Stimulated activated naive CD8-positive, alpha-beta T cell treated with anti-CD3 and anti-CD28 coated beads, Interleukin-15, Interleukin-2, amounts not matched to agents 100 ng/mL and 50 ng/mL, for 24 hours (primary cell): ENCODE results near the gene ACADS.
A peak's percentile ranks its signal among the peaks of the same experiment; 100 is the strongest.

Experiments used
- H3K27ac Mint-ChIP-seq: one replicate; pipeline ENCODE4 v1.8.0; 2021; ENCODE audit warnings: mild to moderate bottlenecking, mixed read lengths
- H3K27me3 Mint-ChIP-seq: one replicate; pipeline ENCODE4 v1.8.0; 2021; ENCODE audit warnings: mixed read lengths
- H3K36me3 Mint-ChIP-seq: one replicate; pipeline ENCODE4 v1.8.0; 2021; ENCODE audit warnings: low read depth, mixed read lengths
- H3K4me1 Mint-ChIP-seq: one replicate; pipeline ENCODE4 v1.8.0; 2021; ENCODE audit warnings: low read depth, mixed read lengths
- H3K4me3 Mint-ChIP-seq: one replicate; pipeline ENCODE4 v1.8.0; 2021; ENCODE audit warnings: mild to moderate bottlenecking, mixed read lengths
- H3K9me3 Mint-ChIP-seq: one replicate; pipeline ENCODE4 v1.8.0; 2021; ENCODE audit warnings: mixed read lengths

ACADS gene

GRCh38 chr12:120725659-120726509 lies at the start of gene ACADS:
Gene ACADS (plus strand): TSS chr12:120725826. CDS start chr12:120725886, 60 bp downstream.
- Mint-ChIP-seq H3K4me3 (peak within 1 kb of the TSS; percentile 88), H3K4me1 (peaks cover 16% of the 10 kb centered on the region), H3K27me3 (no peaks in the 10 kb centered on the region), H3K27ac (peak within 1 kb of the TSS; percentile 83), H3K9me3 (no peaks in the 10 kb centered on the region), H3K36me3 (peaks cover 42% of the 10 kb centered on the region)

- H3K9me3 Mint-ChIP-seq: no peaks in the 10 kb centered on the region
- no peak overlapping the region for H3K4me3 Mint-ChIP-seq
- H3K27ac Mint-ChIP-seq: peak overlapping the region; percentile 65
- peaks cover 14% of the 10 kb centered on the region for H3K4me1 Mint-ChIP-seq
- no peaks in the 10 kb centered on the region for H3K36me3 Mint-ChIP-seq
- H3K27me3 Mint-ChIP-seq: no peaks in the 10 kb centered on the region
Observed at GRCh38 chr12:120677765-120678473, 47.7 kb upstream of the ACADS start.

- H3K27ac Mint-ChIP-seq: peak overlapping the region; percentile 65
- no peak overlapping the region for H3K4me3 Mint-ChIP-seq
- no peaks in the 10 kb centered on the region for H3K9me3 Mint-ChIP-seq
- H3K4me1 Mint-ChIP-seq: peaks cover 14% of the 10 kb centered on the region
- no peaks in the 10 kb centered on the region for H3K27me3 Mint-ChIP-seq
- H3K36me3 Mint-ChIP-seq: no peaks in the 10 kb centered on the region
Observed at GRCh38 chr12:120678572-120678971, 47.1 kb upstream of the ACADS start.

GRCh38 chr12:120680165-120680738 lies 45.4 kb upstream of the ACADS start:
- Mint-ChIP-seq H3K27ac (peak overlapping the region; percentile 18), H3K36me3 (no peaks in the 10 kb centered on the region), H3K4me1 (peaks cover 25% of the 10 kb centered on the region), H3K4me3 (no peak overlapping the region), H3K27me3 (no peaks in the 10 kb centered on the region), H3K9me3 (no peaks in the 10 kb centered on the region)

- H3K27me3 Mint-ChIP-seq: no peaks in the 10 kb centered on the region
- peaks cover 33% of the 10 kb centered on the region for H3K4me1 Mint-ChIP-seq
Observed at GRCh38 chr12:120684523-120684932, 41.1 kb upstream of the ACADS start.

GRCh38 chr12:120685522-120685921 lies 40.1 kb upstream of the ACADS start:
- Mint-ChIP-seq H3K4me3 (peak overlapping the region; percentile 84), H3K27me3 (no peaks in the 10 kb centered on the region), H3K4me1 (peaks cover 43% of the 10 kb centered on the region), H3K36me3 (peaks cover 4% of the 10 kb centered on the region), H3K9me3 (no peaks in the 10 kb centered on the region), H3K27ac (peak overlapping the region; percentile 31)

More at GRCh38 chr12:120684523-120684932, 41.1 kb upstream of the ACADS start:
- Mint-ChIP-seq H3K9me3 (no peaks in the 10 kb centered on the region), H3K36me3 (peaks cover 4% of the 10 kb centered on the region), H3K27ac (peak overlapping the region; percentile 52), H3K4me3 (no peak overlapping the region)

GRCh38 chr12:120686151-120686689 lies 39.4 kb upstream of the ACADS start:
- peak overlapping the region; percentile 84 for H3K4me3 Mint-ChIP-seq
- H3K9me3 Mint-ChIP-seq: no peaks in the 10 kb centered on the region
- peaks cover 9% of the 10 kb centered on the region for H3K36me3 Mint-ChIP-seq
- H3K27ac Mint-ChIP-seq: peak overlapping the region; percentile 89
- peaks cover 48% of the 10 kb centered on the region for H3K4me1 Mint-ChIP-seq
- H3K27me3 Mint-ChIP-seq: no peaks in the 10 kb centered on the region

GRCh38 chr12:120686690-120687577 lies 38.7 kb upstream of the ACADS start, which contains the start of gene MLEC:
Gene MLEC (plus strand): TSS chr12:120687149. CDS start chr12:120687297, 148 bp downstream.
- H3K4me3 Mint-ChIP-seq: peak within 1 kb of the TSS; percentile 93
- H3K27ac Mint-ChIP-seq: peak within 1 kb of the TSS; percentile 89
- H3K4me1 Mint-ChIP-seq: peaks cover 53% of the 10 kb centered on the region
- peaks cover 13% of the 10 kb centered on the region for H3K36me3 Mint-ChIP-seq
- H3K9me3 Mint-ChIP-seq: no peaks in the 10 kb centered on the region
- H3K27me3 Mint-ChIP-seq: no peaks in the 10 kb centered on the region

GRCh38 chr12:120687578-120688289 lies 37.9 kb upstream of the ACADS start:
- Mint-ChIP-seq H3K36me3 (peaks cover 13% of the 10 kb centered on the region), H3K27ac (peak overlapping the region; percentile 74), H3K4me1 (peaks cover 60% of the 10 kb centered on the region), H3K4me3 (peak overlapping the region; percentile 93), H3K27me3 (no peaks in the 10 kb centered on the region), H3K9me3 (no peaks in the 10 kb centered on the region)

- no peaks in the 10 kb centered on the region for H3K9me3 Mint-ChIP-seq
- H3K4me1 Mint-ChIP-seq: peaks cover 60% of the 10 kb centered on the region
- H3K4me3 Mint-ChIP-seq: peak overlapping the region; percentile 93
- H3K27me3 Mint-ChIP-seq: no peaks in the 10 kb centered on the region
- H3K27ac Mint-ChIP-seq: no peak overlapping the region
- H3K36me3 Mint-ChIP-seq: peaks cover 18% of the 10 kb centered on the region
Observed at GRCh38 chr12:120688527-120689071, 37.0 kb upstream of the ACADS start.

GRCh38 chr12:120689397-120690082 lies 36.1 kb upstream of the ACADS start:
- H3K4me3 Mint-ChIP-seq: peak overlapping the region; percentile 93
- H3K4me1 Mint-ChIP-seq: peaks cover 56% of the 10 kb centered on the region
- H3K27ac Mint-ChIP-seq: no peak overlapping the region
- H3K36me3 Mint-ChIP-seq: peaks cover 27% of the 10 kb centered on the region
- H3K27me3 Mint-ChIP-seq: no peaks in the 10 kb centered on the region
- H3K9me3 Mint-ChIP-seq: no peaks in the 10 kb centered on the region

GRCh38 chr12:120690083-120690450 lies 35.6 kb upstream of the ACADS start:
- Mint-ChIP-seq H3K36me3 (peaks cover 32% of the 10 kb centered on the region), H3K27ac (no peak overlapping the region), H3K4me1 (peaks cover 51% of the 10 kb centered on the region), H3K27me3 (no peaks in the 10 kb centered on the region), H3K9me3 (no peaks in the 10 kb centered on the region), H3K4me3 (no peak overlapping the region)

GRCh38 chr12:120690978-120691377 lies 34.6 kb upstream of the ACADS start:
- peaks cover 47% of the 10 kb centered on the region for H3K4me1 Mint-ChIP-seq
- no peaks in the 10 kb centered on the region for H3K27me3 Mint-ChIP-seq
- no peaks in the 10 kb centered on the region for H3K9me3 Mint-ChIP-seq
- H3K36me3 Mint-ChIP-seq: peaks cover 40% of the 10 kb centered on the region
- H3K4me3 Mint-ChIP-seq: no peak overlapping the region
- no peak overlapping the region for H3K27ac Mint-ChIP-seq
